Measurements from ENCODE around the gene P2RX1. TPM values are rescaled to one million over a fixed set of nuclear protein-coding genes. Genes with fewer than 3 reads are reported as not detected.

P2RX1 gene
- polyA plus RNA-seq, 2 donors, result 5.9 to 7.1 TPM

- H3K4me1 ChIP-seq (ENCODE audit: control insufficient read depth in 2 of 2, insufficient read depth in 2 of 2, low read length in 1 of 2), result peaks cover 0 to 4% of the 10 kb centered on the region in 2 donors
- no peak overlapping the region for H3K4me3 ChIP-seq (ENCODE audit: low read depth in 1 of 2, low read length in 2 of 2)
- H3K9me3 ChIP-seq (ENCODE audit: control insufficient read depth in 2 of 2, insufficient read depth in 1 of 2, low read depth in 1 of 2, low read length in 1 of 2), result no peaks in the 10 kb centered on the region
- WGBS, 2 donors, result 76 to 82% methylated on average over 21 to 23 of the region's 23 CpGs
- H3K27ac ChIP-seq (ENCODE audit: low read depth in 2 of 2, low read length in 1 of 2), result no peak overlapping the region
- no peaks in the 10 kb centered on the region for H3K27me3 ChIP-seq (ENCODE audit: control insufficient read depth in 1 of 2, insufficient read depth in 2 of 2, low read length in 2 of 2)
- H3K36me3 ChIP-seq (ENCODE audit: control insufficient read depth in 2 of 2, insufficient read depth in 2 of 2, low read length in 1 of 2), result peaks cover 0 to 11% of the 10 kb centered on the region in 2 donors
These were observed 27.1 kb upstream of the P2RX1 start for GRCh38 chr17:3943240-3943891.

DNA sequence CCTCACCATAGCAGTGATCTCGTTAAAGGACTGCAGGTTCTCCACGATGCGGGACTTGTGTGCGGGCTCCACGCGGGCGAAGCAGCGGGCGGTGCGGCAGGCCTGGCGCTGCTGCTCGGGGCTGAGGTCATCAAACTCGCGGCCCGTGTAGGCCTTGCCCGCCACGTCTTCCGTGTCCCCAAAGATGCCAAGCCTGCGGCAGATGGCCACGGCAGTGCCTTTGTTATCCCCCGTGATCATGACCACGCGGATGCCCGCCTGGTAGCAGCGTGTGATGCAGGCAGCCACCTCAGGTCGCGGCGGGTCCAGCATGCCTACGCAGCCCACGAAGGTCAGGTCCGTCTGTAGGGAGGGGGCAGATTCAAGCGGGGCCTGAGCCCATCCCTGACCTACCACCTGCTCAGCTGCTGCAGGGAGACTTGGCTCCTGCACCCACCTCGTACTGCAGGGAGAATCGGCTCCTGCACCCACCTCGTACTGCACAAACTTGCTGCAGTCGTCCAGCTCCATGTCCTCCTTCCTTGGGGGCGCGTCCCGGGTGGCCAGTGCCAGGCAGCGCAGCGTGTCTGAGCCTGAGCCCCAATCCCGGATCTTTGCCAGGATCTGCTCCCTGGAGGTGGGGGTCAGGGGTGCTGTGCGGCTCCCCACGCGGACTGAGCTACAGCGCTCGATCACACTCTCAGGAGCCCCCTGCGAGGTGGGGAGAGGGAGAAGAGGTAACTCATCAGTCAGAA is 24.9 kb upstream of the P2RX1 start:
- H3K4me1 ChIP-seq (ENCODE audit: control insufficient read depth in 2 of 2, insufficient read depth in 2 of 2, low read length in 1 of 2), result peaks cover 0 to 4% of the 10 kb centered on the region in 2 donors
- H3K4me3 ChIP-seq (ENCODE audit: low read depth in 1 of 2, low read length in 2 of 2), result no peak overlapping the region
- 91 to 94% methylated on average over 48 of the region's 48 CpGs for WGBS, 2 donors
- H3K36me3 ChIP-seq (ENCODE audit: control insufficient read depth in 2 of 2, insufficient read depth in 2 of 2, low read length in 1 of 2), result peaks cover 0 to 7% of the 10 kb centered on the region in 2 donors
- no peaks in the 10 kb centered on the region for H3K27me3 ChIP-seq (ENCODE audit: control insufficient read depth in 1 of 2, insufficient read depth in 2 of 2, low read length in 2 of 2)
- H3K27ac ChIP-seq (ENCODE audit: low read depth in 2 of 2, low read length in 1 of 2), result no peak overlapping the region
- no peaks in the 10 kb centered on the region for H3K9me3 ChIP-seq (ENCODE audit: control insufficient read depth in 2 of 2, insufficient read depth in 1 of 2, low read depth in 1 of 2, low read length in 1 of 2)

DNA sequence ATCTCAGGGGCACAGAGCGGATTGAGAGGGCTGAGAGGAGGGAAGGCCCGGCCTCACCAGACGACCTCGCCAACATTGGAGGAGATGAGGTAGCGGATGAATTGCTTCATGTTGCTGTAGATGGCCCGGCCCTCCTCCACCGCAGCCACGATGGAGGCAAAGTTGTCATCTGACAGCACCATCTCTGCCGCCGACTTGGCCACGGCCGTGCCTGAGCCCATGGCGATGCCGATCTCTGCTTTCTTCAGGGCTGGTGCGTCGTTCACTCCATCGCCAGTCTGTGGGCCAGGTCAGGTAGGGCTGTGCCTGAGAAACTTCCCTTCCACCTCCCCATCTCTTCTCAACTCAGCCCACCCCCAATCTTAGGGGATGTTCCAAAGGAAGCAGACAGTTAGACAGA is 21.1 kb upstream of the P2RX1 start:
- Histone ChIP-seq H3K36me3 (ENCODE audit: control insufficient read depth in 2 of 2, insufficient read depth in 2 of 2, low read length in 1 of 2) (peaks cover 0 to 5% of the 10 kb centered on the region in 2 donors), H3K27ac (ENCODE audit: low read depth in 2 of 2, low read length in 1 of 2) (no peak overlapping the region), H3K4me1 (ENCODE audit: control insufficient read depth in 2 of 2, insufficient read depth in 2 of 2, low read length in 1 of 2) (no peaks in the 10 kb centered on the region), H3K27me3 (ENCODE audit: control insufficient read depth in 1 of 2, insufficient read depth in 2 of 2, low read length in 2 of 2) (no peaks in the 10 kb centered on the region), H3K9me3 (ENCODE audit: control insufficient read depth in 2 of 2, insufficient read depth in 1 of 2, low read depth in 1 of 2, low read length in 1 of 2) (no peaks in the 10 kb centered on the region), H3K4me3 (ENCODE audit: low read depth in 1 of 2, low read length in 2 of 2) (no peak overlapping the region)
- WGBS, 2 donors, result 96 to 98% methylated on average over 17 of the region's 17 CpGs

GRCh38 chr17:3935825-3936355 is 19.6 kb upstream of the P2RX1 start:
- Histone ChIP-seq H3K36me3 (ENCODE audit: control insufficient read depth in 2 of 2, insufficient read depth in 2 of 2, low read length in 1 of 2) (peaks cover 0 to 5% of the 10 kb centered on the region in 2 donors), H3K27me3 (ENCODE audit: control insufficient read depth in 1 of 2, insufficient read depth in 2 of 2, low read length in 2 of 2) (no peaks in the 10 kb centered on the region), H3K27ac (ENCODE audit: low read depth in 2 of 2, low read length in 1 of 2) (no peak overlapping the region), H3K4me3 (ENCODE audit: low read depth in 1 of 2, low read length in 2 of 2) (no peak overlapping the region), H3K9me3 (ENCODE audit: control insufficient read depth in 2 of 2, insufficient read depth in 1 of 2, low read depth in 1 of 2, low read length in 1 of 2) (no peaks in the 10 kb centered on the region), H3K4me1 (ENCODE audit: control insufficient read depth in 2 of 2, insufficient read depth in 2 of 2, low read length in 1 of 2) (no peaks in the 10 kb centered on the region)
- 92 to 94% methylated on average over 9 of the region's 9 CpGs for WGBS, 2 donors

GRCh38 chr17:3935140-3935542 is 18.9 kb upstream of the P2RX1 start:
- Histone ChIP-seq H3K27ac (ENCODE audit: low read depth in 2 of 2, low read length in 1 of 2) (no peak overlapping the region), H3K9me3 (ENCODE audit: control insufficient read depth in 2 of 2, insufficient read depth in 1 of 2, low read depth in 1 of 2, low read length in 1 of 2) (no peaks in the 10 kb centered on the region), H3K27me3 (ENCODE audit: control insufficient read depth in 1 of 2, insufficient read depth in 2 of 2, low read length in 2 of 2) (no peaks in the 10 kb centered on the region), H3K4me1 (ENCODE audit: control insufficient read depth in 2 of 2, insufficient read depth in 2 of 2, low read length in 1 of 2) (no peaks in the 10 kb centered on the region), H3K36me3 (ENCODE audit: control insufficient read depth in 2 of 2, insufficient read depth in 2 of 2, low read length in 1 of 2) (peaks cover 0 to 5% of the 10 kb centered on the region in 2 donors), H3K4me3 (ENCODE audit: low read depth in 1 of 2, low read length in 2 of 2) (no peak overlapping the region)
- 26 to 49% methylated on average over 10 of the region's 10 CpGs for WGBS, 2 donors

DNA sequence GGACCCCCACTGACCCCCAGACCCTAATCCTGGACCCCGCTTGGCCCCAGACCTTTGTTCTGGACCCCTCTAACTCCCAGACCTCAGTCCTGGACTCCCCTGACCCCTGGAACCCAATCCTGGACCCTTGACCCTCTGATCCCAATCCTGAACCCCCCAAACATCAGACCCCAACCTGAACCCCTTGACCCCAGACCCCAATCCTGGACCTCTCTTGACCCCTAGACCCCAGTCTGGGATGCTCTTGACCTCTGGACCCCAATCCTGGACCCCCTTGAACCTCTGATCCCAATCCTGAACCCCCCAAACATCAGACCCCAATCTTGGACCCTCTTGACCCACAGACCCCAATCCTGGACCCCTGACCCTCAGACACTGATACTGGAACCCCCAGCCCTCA is 13.5 kb upstream of the P2RX1 start:
- H3K4me3 ChIP-seq (ENCODE audit: low read depth in 1 of 2, low read length in 2 of 2), result no peak overlapping the region
- WGBS, 2 donors, result 93 to 98% methylated on average over 1 of the region's 1 CpG
- H3K36me3 ChIP-seq (ENCODE audit: control insufficient read depth in 2 of 2, insufficient read depth in 2 of 2, low read length in 1 of 2), result peaks cover 0 to 7% of the 10 kb centered on the region in 2 donors
- no peaks in the 10 kb centered on the region for H3K9me3 ChIP-seq (ENCODE audit: control insufficient read depth in 2 of 2, insufficient read depth in 1 of 2, low read depth in 1 of 2, low read length in 1 of 2)
- H3K4me1 ChIP-seq (ENCODE audit: control insufficient read depth in 2 of 2, insufficient read depth in 2 of 2, low read length in 1 of 2), result no peaks in the 10 kb centered on the region
- no peak overlapping the region for H3K27ac ChIP-seq (ENCODE audit: low read depth in 2 of 2, low read length in 1 of 2)
- no peaks in the 10 kb centered on the region for H3K27me3 ChIP-seq (ENCODE audit: control insufficient read depth in 1 of 2, insufficient read depth in 2 of 2, low read length in 2 of 2)

- H3K36me3 ChIP-seq (ENCODE audit: control insufficient read depth in 2 of 2, insufficient read depth in 2 of 2, low read length in 1 of 2), result peaks cover 0 to 7% of the 10 kb centered on the region in 2 donors
- H3K27me3 ChIP-seq (ENCODE audit: control insufficient read depth in 1 of 2, insufficient read depth in 2 of 2, low read length in 2 of 2), result no peaks in the 10 kb centered on the region
- no peaks in the 10 kb centered on the region for H3K9me3 ChIP-seq (ENCODE audit: control insufficient read depth in 2 of 2, insufficient read depth in 1 of 2, low read depth in 1 of 2, low read length in 1 of 2)
- H3K4me1 ChIP-seq (ENCODE audit: control insufficient read depth in 2 of 2, insufficient read depth in 2 of 2, low read length in 1 of 2), result peaks cover 0 to 3% of the 10 kb centered on the region in 2 donors
- H3K27ac ChIP-seq (ENCODE audit: low read depth in 2 of 2, low read length in 1 of 2), result no peak overlapping the region
- no peak overlapping the region for H3K4me3 ChIP-seq (ENCODE audit: low read depth in 1 of 2, low read length in 2 of 2)
- 82 to 90% methylated on average over 11 to 12 of the region's 12 CpGs for WGBS, 2 donors
These were observed 12.9 kb upstream of the P2RX1 start for GRCh38 chr17:3929181-3929580.

GRCh38 chr17:3928406-3928805 is 12.1 kb upstream of the P2RX1 start:
- 93 to 95% methylated on average over 15 to 16 of the region's 16 CpGs for WGBS, 2 donors
- Histone ChIP-seq H3K36me3 (ENCODE audit: control insufficient read depth in 2 of 2, insufficient read depth in 2 of 2, low read length in 1 of 2) (peaks cover 0 to 7% of the 10 kb centered on the region in 2 donors), H3K9me3 (ENCODE audit: control insufficient read depth in 2 of 2, insufficient read depth in 1 of 2, low read depth in 1 of 2, low read length in 1 of 2) (no peaks in the 10 kb centered on the region), H3K27ac (ENCODE audit: low read depth in 2 of 2, low read length in 1 of 2) (no peak overlapping the region), H3K4me1 (ENCODE audit: control insufficient read depth in 2 of 2, insufficient read depth in 2 of 2, low read length in 1 of 2) (peaks cover 0 to 4% of the 10 kb centered on the region in 2 donors), H3K27me3 (ENCODE audit: control insufficient read depth in 1 of 2, insufficient read depth in 2 of 2, low read length in 2 of 2) (no peaks in the 10 kb centered on the region), H3K4me3 (ENCODE audit: low read depth in 1 of 2, low read length in 2 of 2) (no peak overlapping the region)

DNA sequence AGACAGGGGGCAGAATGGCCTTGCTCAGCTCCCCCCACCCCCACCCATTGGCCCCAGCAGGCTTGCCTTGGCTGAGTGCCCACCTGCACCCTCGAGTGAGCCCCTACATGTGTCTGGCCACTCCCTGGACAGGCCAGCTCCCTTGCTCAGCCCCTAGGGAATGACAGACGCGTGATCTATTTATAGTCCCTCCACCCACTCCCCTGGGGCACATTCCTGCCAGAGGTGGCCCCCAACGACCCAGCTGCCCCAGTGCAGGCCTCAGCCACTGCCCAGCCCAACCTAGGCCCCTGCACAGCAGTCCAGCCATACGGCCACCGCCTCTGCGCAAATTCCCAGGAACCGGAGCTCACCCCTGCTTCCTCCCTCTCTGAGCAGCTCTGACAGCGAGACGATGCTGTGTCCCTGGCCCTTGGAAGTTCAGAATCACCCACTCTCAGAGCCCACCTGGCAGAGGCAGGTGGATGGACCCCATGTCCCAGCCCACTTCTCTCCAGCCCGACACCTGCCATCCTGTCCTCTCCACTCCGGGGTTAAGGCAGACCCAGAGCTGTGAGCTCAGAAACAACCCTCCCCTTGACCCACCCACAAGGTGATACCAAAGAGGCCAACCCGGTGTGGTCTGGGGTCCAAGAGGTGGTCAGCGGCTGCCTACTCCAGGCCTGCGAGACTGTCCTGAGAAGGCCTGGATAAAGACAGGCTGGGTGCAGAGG is 11.5 kb upstream of the P2RX1 start:
- no peaks in the 10 kb centered on the region for H3K9me3 ChIP-seq (ENCODE audit: control insufficient read depth in 2 of 2, insufficient read depth in 1 of 2, low read depth in 1 of 2, low read length in 1 of 2)
- peaks cover 0 to 7% of the 10 kb centered on the region in 2 donors for H3K36me3 ChIP-seq (ENCODE audit: control insufficient read depth in 2 of 2, insufficient read depth in 2 of 2, low read length in 1 of 2)
- WGBS, 2 donors, result 75 to 81% methylated on average over 15 of the region's 15 CpGs
- H3K27me3 ChIP-seq (ENCODE audit: control insufficient read depth in 1 of 2, insufficient read depth in 2 of 2, low read length in 2 of 2), result no peaks in the 10 kb centered on the region
- H3K27ac ChIP-seq (ENCODE audit: low read depth in 2 of 2, low read length in 1 of 2), result no peak overlapping the region
- no peak overlapping the region for H3K4me3 ChIP-seq (ENCODE audit: low read depth in 1 of 2, low read length in 2 of 2)
- peaks cover 0 to 4% of the 10 kb centered on the region in 2 donors for H3K4me1 ChIP-seq (ENCODE audit: control insufficient read depth in 2 of 2, insufficient read depth in 2 of 2, low read length in 1 of 2)

Data from esophagus (tissue), 2 donors.